ENCODE results near the gene NPM1. TPM values are rescaled to one million over a fixed set of nuclear protein-coding genes. Genes with fewer than 3 reads are reported as not detected.
"Not testable (repeated sequence)": the region's sequence is repeated elsewhere in the genome, so short reads cannot be mapped to it uniquely, and the experiment has no call there.

The NPM1 gene
- total RNA-seq, 4 donors from 2014 or later = 1,265 to 21,851 (median 1,493) TPM

DNA sequence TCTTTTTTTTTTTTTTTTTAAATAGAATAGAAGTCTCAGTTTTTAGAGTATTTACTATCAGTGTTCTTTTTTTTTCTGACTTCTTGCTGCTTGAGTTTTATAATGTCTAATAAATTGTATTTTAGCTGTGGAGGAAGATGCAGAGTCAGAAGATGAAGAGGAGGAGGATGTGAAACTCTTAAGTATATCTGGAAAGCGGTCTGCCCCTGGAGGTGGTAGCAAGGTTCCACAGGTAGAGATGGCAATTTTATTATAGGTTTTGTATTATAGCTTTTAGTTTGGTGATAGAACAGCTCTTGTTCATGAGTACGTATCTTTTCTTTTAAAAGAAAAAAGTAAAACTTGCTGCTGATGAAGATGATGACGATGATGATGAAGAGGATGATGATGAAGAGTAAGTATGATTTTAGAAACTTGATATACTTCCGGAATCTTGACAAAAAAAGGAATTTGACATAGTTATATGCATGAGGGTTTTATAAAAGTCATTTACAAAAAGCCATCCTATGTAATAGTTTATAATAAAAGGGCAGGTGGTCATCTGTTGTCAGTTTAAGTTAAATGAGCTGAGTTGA lies 5.0 kb downstream of the NPM1 start:
- Histone ChIP-seq H3K4me3 (no peak overlapping the region), H3K27me3 (no peaks in the 10 kb centered on the region), H3K9me3 (no peaks in the 10 kb centered on the region), H3K4me1 (peaks cover 0 to 13% of the 10 kb centered on the region in 2 donors), H3K27ac (no peak overlapping the region), H3K36me3 (no peaks in the 10 kb centered on the region)
- intact Hi-C loops (cut with DNase I; ENCODE audit: low total_unique reads) = no loop called here
- no peak for DNase-seq
- TF ChIP-seq POLR2A (IDR thresholded peaks at IDR 0.05) = no peak
- TF ChIP-seq, protein P1, sequence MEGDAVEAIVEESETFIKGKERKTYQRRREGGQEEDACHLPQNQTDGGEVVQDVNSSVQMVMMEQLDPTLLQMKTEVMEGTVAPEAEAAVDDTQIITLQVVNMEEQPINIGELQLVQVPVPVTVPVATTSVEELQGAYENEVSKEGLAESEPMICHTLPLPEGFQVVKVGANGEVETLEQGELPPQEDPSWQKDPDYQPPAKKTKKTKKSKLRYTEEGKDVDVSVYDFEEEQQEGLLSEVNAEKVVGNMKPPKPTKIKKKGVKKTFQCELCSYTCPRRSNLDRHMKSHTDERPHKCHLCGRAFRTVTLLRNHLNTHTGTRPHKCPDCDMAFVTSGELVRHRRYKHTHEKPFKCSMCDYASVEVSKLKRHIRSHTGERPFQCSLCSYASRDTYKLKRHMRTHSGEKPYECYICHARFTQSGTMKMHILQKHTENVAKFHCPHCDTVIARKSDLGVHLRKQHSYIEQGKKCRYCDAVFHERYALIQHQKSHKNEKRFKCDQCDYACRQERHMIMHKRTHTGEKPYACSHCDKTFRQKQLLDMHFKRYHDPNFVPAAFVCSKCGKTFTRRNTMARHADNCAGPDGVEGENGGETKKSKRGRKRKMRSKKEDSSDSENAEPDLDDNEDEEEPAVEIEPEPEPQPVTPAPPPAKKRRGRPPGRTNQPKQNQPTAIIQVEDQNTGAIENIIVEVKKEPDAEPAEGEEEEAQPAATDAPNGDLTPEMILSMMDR (IDR thresholded peaks at IDR 0.05) = no peak

DNA sequence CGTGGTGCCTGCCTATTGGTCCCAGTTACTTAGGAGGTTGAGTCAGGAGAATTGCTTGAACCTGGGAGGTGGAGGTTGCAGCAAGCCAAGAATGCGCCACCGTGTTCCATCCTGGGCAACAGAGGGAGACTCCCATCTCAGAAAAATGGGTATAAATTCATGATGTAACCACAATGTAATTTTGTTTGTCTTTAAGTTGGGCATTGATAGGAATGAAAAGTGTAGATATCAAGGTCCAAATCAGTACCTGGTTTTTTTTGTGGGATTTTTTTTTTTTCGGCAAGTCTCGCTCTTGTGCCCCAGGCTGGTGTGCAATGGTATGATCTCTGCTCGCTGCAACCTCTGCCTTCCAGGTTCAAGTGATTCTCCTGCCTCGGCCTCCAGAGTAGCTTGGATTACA lies 7.4 kb downstream of the NPM1 start:
- no peak overlapping the region for H3K4me3 ChIP-seq
- H3K36me3 ChIP-seq = no peaks in the 10 kb centered on the region
- TF ChIP-seq, protein P1 (IDR thresholded peaks at IDR 0.05) = no peak
- TF ChIP-seq POLR2A (IDR thresholded peaks at IDR 0.05) = no peak
- H3K27me3 ChIP-seq = no peaks in the 10 kb centered on the region
- intact Hi-C loops (cut with DNase I; ENCODE audit: low total_unique reads) = no loop called here
- peaks cover 0 to 7% of the 10 kb centered on the region in 2 donors for H3K4me1 ChIP-seq
- no peaks in the 10 kb centered on the region for H3K9me3 ChIP-seq
- H3K27ac ChIP-seq = no peak overlapping the region
- DNase-seq = no peak

DNA sequence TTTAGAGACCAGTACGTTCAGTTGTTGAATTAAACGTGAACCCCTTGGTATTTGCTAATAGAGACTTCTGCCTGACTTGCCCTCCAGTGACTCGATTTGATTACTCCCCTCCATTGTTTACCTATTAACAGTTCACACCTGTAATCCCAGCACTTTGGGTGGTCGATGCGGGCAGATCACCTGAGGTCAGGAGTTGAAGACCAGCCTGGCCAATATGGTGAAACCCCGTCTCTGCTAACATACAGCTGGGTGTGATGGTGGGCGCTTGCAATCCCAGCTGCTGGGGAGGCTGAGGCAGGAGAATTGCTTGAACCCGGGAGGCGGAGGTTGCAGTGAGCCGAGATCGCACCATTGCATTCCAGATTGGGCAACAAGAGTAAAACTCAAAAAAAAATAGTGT lies 8.9 kb downstream of the NPM1 start:
- H3K27ac ChIP-seq; H3K4me3 ChIP-seq; intact Hi-C loops (cut with DNase I; ENCODE audit: low total_unique reads); H3K9me3 ChIP-seq; H3K36me3 ChIP-seq; H3K4me1 ChIP-seq; DNase-seq; H3K27me3 ChIP-seq: not testable (repeated sequence)

DNA sequence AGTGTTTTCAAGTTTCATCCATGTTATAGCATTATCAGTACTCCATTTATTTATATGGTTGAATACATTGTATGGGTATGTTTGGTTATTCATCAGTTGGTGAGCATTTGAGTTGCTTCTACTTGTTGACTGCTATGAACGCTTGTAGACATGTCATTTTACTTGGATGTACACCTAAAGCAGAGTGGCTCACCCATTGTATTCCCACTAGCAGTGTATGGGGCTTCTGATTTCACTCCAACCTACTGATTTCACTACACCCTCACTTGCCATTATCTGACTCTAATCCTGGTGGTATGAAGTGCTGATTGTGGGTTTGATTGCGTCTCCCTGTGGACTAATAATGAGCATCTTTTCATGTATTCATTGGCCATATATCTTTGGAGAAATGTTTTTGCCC lies 9.5 kb downstream of the NPM1 start:
- no peaks in the 10 kb centered on the region for H3K4me1 ChIP-seq
- H3K27me3 ChIP-seq = no peaks in the 10 kb centered on the region
- DNase-seq = no peak
- intact Hi-C loops (cut with DNase I; ENCODE audit: low total_unique reads) = no loop called here
- no peaks in the 10 kb centered on the region for H3K9me3 ChIP-seq
- no peak overlapping the region for H3K27ac ChIP-seq
- H3K4me3 ChIP-seq = no peak overlapping the region
- H3K36me3 ChIP-seq = no peaks in the 10 kb centered on the region
- TF ChIP-seq, protein P1 (IDR thresholded peaks at IDR 0.05) = no peak
- no peak for TF ChIP-seq POLR2A (IDR thresholded peaks at IDR 0.05)

DNA sequence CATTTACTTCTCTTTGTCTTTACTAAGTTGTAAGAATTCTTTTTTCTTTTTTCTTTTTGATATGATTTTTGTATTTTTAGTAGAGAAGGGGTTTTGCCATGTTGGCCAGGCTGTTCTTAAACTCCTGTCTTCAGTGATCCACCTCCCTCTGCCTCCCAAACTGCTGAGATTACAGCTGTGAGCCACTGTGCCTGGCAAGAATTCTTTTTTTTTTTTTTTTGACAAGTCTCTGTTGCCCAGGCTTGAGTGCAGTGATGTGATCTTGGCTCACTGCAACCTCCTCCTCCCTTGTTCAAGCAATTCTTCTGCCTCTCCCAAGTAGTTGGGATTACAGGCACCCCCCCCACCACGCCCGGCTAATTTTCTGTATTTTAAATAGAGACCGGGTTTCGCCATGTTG lies 9.9 kb downstream of the NPM1 start:
- H3K9me3 ChIP-seq = no peaks in the 10 kb centered on the region
- no peaks in the 10 kb centered on the region for H3K36me3 ChIP-seq
- H3K4me1 ChIP-seq = no peaks in the 10 kb centered on the region
- H3K4me3 ChIP-seq = no peak overlapping the region
- intact Hi-C loops (cut with DNase I; ENCODE audit: low total_unique reads) = no loop called here
- TF ChIP-seq, protein P1 (IDR thresholded peaks at IDR 0.05) = no peak
- TF ChIP-seq POLR2A (IDR thresholded peaks at IDR 0.05) = no peak
- H3K27ac ChIP-seq = no peak overlapping the region
- no peak for DNase-seq
- no peaks in the 10 kb centered on the region for H3K27me3 ChIP-seq

DNA sequence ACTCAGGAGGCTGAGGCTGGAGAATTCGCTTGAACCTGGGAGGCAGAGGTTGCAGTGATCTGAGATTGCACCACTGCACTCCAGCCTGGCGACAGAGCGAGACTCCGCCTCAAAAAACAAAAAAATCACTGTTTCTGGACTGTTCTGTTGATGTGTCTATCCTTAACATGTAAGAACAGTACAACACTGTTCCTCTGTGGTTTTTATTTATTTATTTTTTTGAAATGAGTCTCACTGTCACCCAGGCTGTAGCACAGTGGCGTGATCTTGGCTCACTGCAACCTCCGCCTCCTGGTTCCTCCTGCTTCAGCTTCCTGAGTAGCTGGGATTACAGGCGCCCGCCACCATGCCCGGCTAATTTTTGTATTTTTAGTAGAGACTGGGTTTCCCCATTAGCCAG lies 11.0 kb downstream of the NPM1 start:
- H3K4me3 ChIP-seq; H3K27ac ChIP-seq; DNase-seq; H3K36me3 ChIP-seq; H3K9me3 ChIP-seq; intact Hi-C loops (cut with DNase I; ENCODE audit: low total_unique reads); H3K27me3 ChIP-seq; H3K4me1 ChIP-seq: not testable (repeated sequence)

Data from uterus (tissue), 4 donors.